ENCODE data around the gene MRPL14.

Gene MRPL14

GRCh38 chr6:44090465-44090864 is 36.8 kb downstream of the MRPL14 start:
- no peaks in the 10 kb centered on the region for H3K27me3 ChIP-seq (replicated peaks; ENCODE audit: control insufficient read depth, insufficient read depth, low read length)
- H3K36me3 ChIP-seq (ENCODE audit: control insufficient read depth, insufficient read depth, low read length), result no peaks in the 10 kb centered on the region; the same call in 1 of the 2 replicates
- no peak for DNase-seq (ENCODE audit: extremely low read depth, insufficient read length)
- TF ChIP-seq CTCF (IDR thresholded peaks at IDR 0.05; ENCODE audit: insufficient read depth, low read length, poor library complexity, severe bottlenecking), result no peak
- no peak overlapping the region for H3K4me3 ChIP-seq (replicated peaks; ENCODE audit: low read depth, low read length)

GRCh38 chr6:44088827-44089590 is 38.2 kb downstream of the MRPL14 start:
- no peaks in the 10 kb centered on the region for H3K27me3 ChIP-seq (replicated peaks; ENCODE audit: control insufficient read depth, insufficient read depth, low read length)
- no peaks in the 10 kb centered on the region for H3K36me3 ChIP-seq (ENCODE audit: control insufficient read depth, insufficient read depth, low read length)
- no peak for TF ChIP-seq CTCF (IDR thresholded peaks at IDR 0.05; ENCODE audit: insufficient read depth, low read length, poor library complexity, severe bottlenecking)
- no peak overlapping the region for H3K4me3 ChIP-seq (replicated peaks; ENCODE audit: low read depth, low read length)
- DNase-seq (ENCODE audit: extremely low read depth, insufficient read length), result no peak

- no peak for TF ChIP-seq CTCF (IDR thresholded peaks at IDR 0.05; ENCODE audit: insufficient read depth, low read length, poor library complexity, severe bottlenecking)
- Histone ChIP-seq H3K4me3 (replicated peaks; ENCODE audit: low read depth, low read length) (no peak overlapping the region), H3K27me3 (replicated peaks; ENCODE audit: control insufficient read depth, insufficient read depth, low read length) (no peaks in the 10 kb centered on the region), H3K36me3 (ENCODE audit: control insufficient read depth, insufficient read depth, low read length) (no peaks in the 10 kb centered on the region)
- DNase-seq (ENCODE audit: extremely low read depth, insufficient read length), result no peak
Measured at GRCh38 chr6:44087623-44088022, 39.6 kb downstream of the MRPL14 start.

- no peak for DNase-seq (ENCODE audit: extremely low read depth, insufficient read length)
Measured at GRCh38 chr6:44086931-44087574, 40.2 kb downstream of the MRPL14 start.

GRCh38 chr6:44085219-44085618 is 42.0 kb downstream of the MRPL14 start:
- no peak for DNase-seq (ENCODE audit: extremely low read depth, insufficient read length)
- no peak for TF ChIP-seq CTCF (IDR thresholded peaks at IDR 0.05; ENCODE audit: insufficient read depth, low read length, poor library complexity, severe bottlenecking)

More at GRCh38 chr6:44086931-44087574, 40.2 kb downstream of the MRPL14 start:
- no peak for TF ChIP-seq CTCF (IDR thresholded peaks at IDR 0.05; ENCODE audit: insufficient read depth, low read length, poor library complexity, severe bottlenecking)
- Histone ChIP-seq H3K36me3 (ENCODE audit: control insufficient read depth, insufficient read depth, low read length) (no peaks in the 10 kb centered on the region), H3K4me3 (replicated peaks; ENCODE audit: low read depth, low read length) (no peak overlapping the region), H3K27me3 (replicated peaks; ENCODE audit: control insufficient read depth, insufficient read depth, low read length) (no peaks in the 10 kb centered on the region)

More at GRCh38 chr6:44085219-44085618, 42.0 kb downstream of the MRPL14 start:
- no peaks in the 10 kb centered on the region for H3K36me3 ChIP-seq (ENCODE audit: control insufficient read depth, insufficient read depth, low read length)
- no peaks in the 10 kb centered on the region for H3K27me3 ChIP-seq (replicated peaks; ENCODE audit: control insufficient read depth, insufficient read depth, low read length)
- no peak overlapping the region for H3K4me3 ChIP-seq (replicated peaks; ENCODE audit: low read depth, low read length)

Data from GM06990 (cell line).